ENCODE results near the gene RNLS. TPM values are rescaled to one million over a fixed set of nuclear protein-coding genes. Genes with fewer than 3 reads are reported as not detected.
A peak's percentile ranks its signal among the peaks of the same experiment; 100 is the strongest.

The RNLS gene
- total RNA-seq, 1 experiment from 2014 or later = 8.1 TPM

DNA sequence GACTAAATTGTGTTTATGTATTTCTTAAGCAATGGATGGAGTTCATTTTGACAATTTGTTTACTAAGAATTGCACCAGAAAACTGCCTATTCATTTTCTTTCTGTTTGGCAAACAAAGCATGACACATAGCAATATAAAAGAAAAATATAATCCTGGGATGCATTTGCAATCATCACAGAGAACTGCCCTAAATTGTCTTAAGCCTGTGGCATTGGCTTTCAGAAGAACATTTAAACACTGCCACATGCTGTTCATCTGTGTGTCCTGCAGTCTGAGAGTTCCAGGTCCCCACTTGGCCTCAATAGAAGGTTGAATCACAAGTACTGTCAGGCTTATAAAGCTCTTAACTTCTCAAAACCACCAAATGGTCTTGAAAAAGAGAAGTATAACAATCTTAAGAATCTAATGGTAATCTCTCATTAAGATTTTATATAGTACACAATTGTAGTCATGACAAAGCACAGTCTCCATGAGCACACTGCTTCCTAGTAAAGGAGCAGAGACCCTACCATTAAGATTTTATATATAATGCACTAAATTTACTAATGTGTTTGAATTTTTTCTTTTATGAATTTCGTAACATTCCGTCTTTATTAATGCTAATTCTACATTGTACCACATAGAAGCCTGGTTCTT, 29.9 kb downstream of the RNLS start:
- no peaks in the 10 kb centered on the region for H3K36me3 ChIP-seq (ENCODE audit: insufficient read depth, low read length, poor library complexity, severe bottlenecking)
- H3K4me1 ChIP-seq (ENCODE audit: insufficient read depth, low read length, poor library complexity, severe bottlenecking) = peaks cover 10% of the 10 kb centered on the region
- ChIA-PET POLR2A (ENCODE audit: low non-redundant PET) (no interaction called here), CTCF (no interaction called here)
- peak; percentile 70 for DNase-seq (ENCODE audit: low spot score)
- H3K27ac ChIP-seq (ENCODE audit: low read depth, low read length, poor library complexity, severe bottlenecking) = no peak overlapping the region
- no TSS peak for BruUV-seq (replicated peaks)
- H3K4me3 ChIP-seq (ENCODE audit: low read depth, low read length, poor library complexity, severe bottlenecking) = no peak overlapping the region
- intact Hi-C loops (cut with micrococcal nuclease; ENCODE audit: unreplicated experiment) = loop anchor here (5.0 to 10.0 kb wide), 4 partner anchors 151 to 898 kb away; partner anchors contain the start of genes KLLN, PAPSS2 and PTEN
- TF ChIP-seq, protein P1, sequence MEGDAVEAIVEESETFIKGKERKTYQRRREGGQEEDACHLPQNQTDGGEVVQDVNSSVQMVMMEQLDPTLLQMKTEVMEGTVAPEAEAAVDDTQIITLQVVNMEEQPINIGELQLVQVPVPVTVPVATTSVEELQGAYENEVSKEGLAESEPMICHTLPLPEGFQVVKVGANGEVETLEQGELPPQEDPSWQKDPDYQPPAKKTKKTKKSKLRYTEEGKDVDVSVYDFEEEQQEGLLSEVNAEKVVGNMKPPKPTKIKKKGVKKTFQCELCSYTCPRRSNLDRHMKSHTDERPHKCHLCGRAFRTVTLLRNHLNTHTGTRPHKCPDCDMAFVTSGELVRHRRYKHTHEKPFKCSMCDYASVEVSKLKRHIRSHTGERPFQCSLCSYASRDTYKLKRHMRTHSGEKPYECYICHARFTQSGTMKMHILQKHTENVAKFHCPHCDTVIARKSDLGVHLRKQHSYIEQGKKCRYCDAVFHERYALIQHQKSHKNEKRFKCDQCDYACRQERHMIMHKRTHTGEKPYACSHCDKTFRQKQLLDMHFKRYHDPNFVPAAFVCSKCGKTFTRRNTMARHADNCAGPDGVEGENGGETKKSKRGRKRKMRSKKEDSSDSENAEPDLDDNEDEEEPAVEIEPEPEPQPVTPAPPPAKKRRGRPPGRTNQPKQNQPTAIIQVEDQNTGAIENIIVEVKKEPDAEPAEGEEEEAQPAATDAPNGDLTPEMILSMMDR (conservative IDR thresholded peaks at IDR 0.05; ENCODE audit: low read depth, low read length) = peak; percentile 82
- no peak for TF ChIP-seq EZH2 (IDR thresholded peaks at IDR 0.05; ENCODE audit: borderline replicate concordance, low read depth, low read length, poor library complexity, severe bottlenecking)
- no peaks in the 10 kb centered on the region for H3K9me3 ChIP-seq (ENCODE audit: low read depth, low read length, poor library complexity, severe bottlenecking)
- H3K27me3 ChIP-seq (replicated peaks; ENCODE audit: insufficient read depth, low read depth, low read length, poor library complexity) = no peaks in the 10 kb centered on the region

DNA sequence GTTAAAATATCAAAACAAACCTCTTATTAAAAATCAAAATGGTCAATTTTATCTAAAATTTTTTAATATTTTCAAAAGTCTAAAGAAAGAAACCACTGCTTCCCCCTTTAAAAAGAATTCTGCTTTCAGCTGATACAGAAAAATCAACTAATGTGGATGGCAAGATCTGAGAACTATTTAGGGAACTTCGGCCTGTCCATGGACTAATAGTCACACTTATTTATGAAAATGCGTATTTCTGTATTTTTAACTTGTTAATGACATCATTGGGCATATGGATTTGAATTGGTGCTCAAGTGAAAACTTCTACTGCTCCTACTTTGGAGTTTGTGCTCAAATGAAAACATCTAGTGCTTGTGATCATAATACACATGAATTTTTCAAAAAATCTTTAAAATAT, 31.9 kb downstream of the RNLS start:
- ChIA-PET CTCF (no interaction called here), POLR2A (ENCODE audit: low non-redundant PET) (no interaction called here)
- TF ChIP-seq, protein P1 (conservative IDR thresholded peaks at IDR 0.05; ENCODE audit: low read depth, low read length) = no peak
- TF ChIP-seq EZH2 (IDR thresholded peaks at IDR 0.05; ENCODE audit: borderline replicate concordance, low read depth, low read length, poor library complexity, severe bottlenecking) = no peak
- H3K4me1 ChIP-seq (ENCODE audit: insufficient read depth, low read length, poor library complexity, severe bottlenecking) = no peaks in the 10 kb centered on the region
- no peak overlapping the region for H3K4me3 ChIP-seq (ENCODE audit: low read depth, low read length, poor library complexity, severe bottlenecking)
- intact Hi-C loops (cut with micrococcal nuclease; ENCODE audit: unreplicated experiment) = loop anchor here (5.0 to 10.0 kb wide), 4 partner anchors 149 to 896 kb away; partner anchors contain the start of genes KLLN, PAPSS2 and PTEN
- no peak for DNase-seq (ENCODE audit: low spot score)
- BruUV-seq (replicated peaks) = no TSS peak
- no peaks in the 10 kb centered on the region for H3K36me3 ChIP-seq (ENCODE audit: insufficient read depth, low read length, poor library complexity, severe bottlenecking)
- H3K9me3 ChIP-seq (ENCODE audit: low read depth, low read length, poor library complexity, severe bottlenecking) = no peaks in the 10 kb centered on the region
- H3K27me3 ChIP-seq (replicated peaks; ENCODE audit: insufficient read depth, low read depth, low read length, poor library complexity) = no peaks in the 10 kb centered on the region
- H3K27ac ChIP-seq (ENCODE audit: low read depth, low read length, poor library complexity, severe bottlenecking) = no peak overlapping the region

DNA sequence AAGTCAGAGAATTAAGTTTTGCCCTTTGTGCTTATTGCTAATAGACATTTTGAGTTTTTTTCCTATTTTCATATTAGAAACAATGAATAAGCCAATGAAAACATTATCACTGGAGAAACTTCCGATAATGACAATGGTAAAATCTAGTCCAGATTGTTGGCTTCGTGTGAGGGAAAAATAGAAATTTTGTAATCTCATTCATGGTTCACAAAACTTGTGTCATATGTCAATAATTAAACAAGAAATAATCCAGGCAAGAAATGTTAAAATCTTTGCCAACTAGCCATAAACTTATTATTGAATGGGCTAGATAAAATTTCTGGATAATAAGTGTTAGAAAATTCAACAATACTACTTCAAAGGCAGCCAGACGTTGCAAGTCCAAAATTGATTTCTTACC, 36.6 kb downstream of the RNLS start:
- ChIA-PET POLR2A (ENCODE audit: low non-redundant PET) (no interaction called here), CTCF (no interaction called here)
- no peak overlapping the region for H3K4me3 ChIP-seq (ENCODE audit: low read depth, low read length, poor library complexity, severe bottlenecking)

More for the DNA sequence above, 36.6 kb downstream of the RNLS start:
- Histone ChIP-seq H3K9me3 (ENCODE audit: low read depth, low read length, poor library complexity, severe bottlenecking) (no peaks in the 10 kb centered on the region), H3K36me3 (ENCODE audit: insufficient read depth, low read length, poor library complexity, severe bottlenecking) (no peaks in the 10 kb centered on the region), H3K27ac (ENCODE audit: low read depth, low read length, poor library complexity, severe bottlenecking) (no peak overlapping the region), H3K27me3 (replicated peaks; ENCODE audit: insufficient read depth, low read depth, low read length, poor library complexity) (no peaks in the 10 kb centered on the region), H3K4me1 (ENCODE audit: insufficient read depth, low read length, poor library complexity, severe bottlenecking) (no peaks in the 10 kb centered on the region)
- intact Hi-C loops (cut with micrococcal nuclease; ENCODE audit: unreplicated experiment) = no loop called here
- BruUV-seq (replicated peaks) = no TSS peak
- TF ChIP-seq, protein P1 (conservative IDR thresholded peaks at IDR 0.05; ENCODE audit: low read depth, low read length) = no peak
- TF ChIP-seq EZH2 (IDR thresholded peaks at IDR 0.05; ENCODE audit: borderline replicate concordance, low read depth, low read length, poor library complexity, severe bottlenecking) = no peak
- DNase-seq (ENCODE audit: low spot score) = no peak

Data from A673 (cell line).